Thoracic aorta (tissue), 2 donors: Measurements from ENCODE around the gene PTPN1. TPM values are rescaled to one million over a fixed set of nuclear protein-coding genes. Genes with fewer than 3 reads are reported as not detected.

Experiments used
- ATAC-seq: fragments of 150-250 bp; one replicate; pipeline ENCODE4 v1.8.0; 2017; ENCODE audit warnings: low read depth; ENCODE audit not compliant: insufficient number of reproducible peaks, low FRiP score
- DNase-seq: peaks from one replicate; pipeline ENCODE4 v3.0.0-alpha.2; 2020; ENCODE audit warnings: low spot score
- H3K27ac ChIP-seq, 2 donors: fragments of 200-600 bp; sonication (generic); 1 replicate in 1 of 2; 2 replicates in 1 of 2; pipeline ENCODE4 v1.5.1; 2016; ENCODE audit warnings: mild to moderate bottlenecking in 2 of 2, moderate library complexity in 2 of 2
- H3K27me3 ChIP-seq: fragments of 200-600 bp; sonication (generic); replicated peaks from 2 replicates; pipeline ENCODE4 v1.6.0; 2016; ENCODE audit warnings: mild to moderate bottlenecking; ENCODE audit not compliant: insufficient read depth
- H3K36me3 ChIP-seq: fragments of 200-600 bp; sonication (generic); one replicate; pipeline ENCODE4 v1.5.1; 2016
- H3K4me1 ChIP-seq, 2 donors: fragments of 200-600 bp; sonication (generic); 1 replicate in 1 of 2; 2 replicates in 1 of 2; pipeline versions ENCODE4 v1.5.1 to v1.6.0; 2016; ENCODE audit warnings: low read depth in 2 of 2, mild to moderate bottlenecking in 1 of 2; ENCODE audit not compliant: control insufficient read depth in 1 of 2
- H3K4me3 ChIP-seq: fragments of 200-600 bp; sonication (generic); 2 replicates; pipeline ENCODE4 v1.5.1; 2016; ENCODE audit warnings: mild to moderate bottlenecking
- H3K9me3 ChIP-seq: fragments of 200-600 bp; sonication (generic); 2 replicates; pipeline ENCODE4 v1.5.1; 2016
- CTCF ChIP-seq: fragments of 200-600 bp; sonication (generic); IDR thresholded peaks from one replicate; pipeline ENCODE4 v1.5.1; 2019; ENCODE audit warnings: antibody characterized with exemption
- total RNA-seq, 2 donors: library from RNA; depleted of rRNA; stranded (reverse); fragments of >200 nt; gene quantifications; one replicate each; pipeline versions ENCODE4 v1.1.0 to v1.2.3, GENCODE V29; 2016

PTPN1 gene
- total RNA-seq, 2 donors from 2014 or later = 32.5 to 68.9 TPM

DNA sequence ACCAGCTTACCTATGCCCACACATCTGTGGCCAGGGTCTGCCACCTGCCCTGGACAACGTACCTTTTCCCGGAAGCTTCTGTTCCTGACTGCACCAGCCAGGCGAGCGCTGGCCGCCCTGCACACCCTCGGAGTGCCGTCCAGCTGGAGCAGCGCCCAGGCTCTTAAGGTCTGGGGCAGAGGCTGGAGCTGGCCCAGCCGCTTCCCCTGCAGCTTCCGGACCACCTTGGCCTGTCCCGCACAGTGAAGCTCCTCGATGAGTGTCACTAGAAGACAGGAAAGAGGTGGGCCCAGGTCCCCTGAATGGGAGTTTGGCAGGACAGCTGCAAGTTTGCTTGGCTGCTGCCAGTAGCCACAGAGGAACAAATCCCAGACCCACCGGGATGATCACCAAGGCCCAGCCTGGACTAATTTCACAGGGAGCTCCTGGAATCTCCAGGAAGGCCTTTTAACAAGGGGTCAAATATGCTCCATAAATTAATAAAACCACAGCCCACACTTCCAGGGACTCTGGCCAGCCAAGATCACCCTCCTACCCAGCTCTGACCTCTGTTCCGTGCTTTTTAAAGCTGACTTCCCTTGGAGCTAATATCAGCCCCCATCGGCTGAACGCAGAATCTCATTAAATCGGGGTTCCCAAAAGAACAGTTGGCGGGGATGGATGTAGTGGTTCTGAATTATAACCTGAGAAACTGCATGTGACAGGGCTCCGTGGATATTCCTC, 82.3 kb downstream of the PTPN1 start:
- DNase-seq (no peak), ATAC-seq (no peak)
- Histone ChIP-seq H3K36me3 (no peaks in the 10 kb centered on the region), H3K4me3 (no peak overlapping the region), H3K4me1 (peaks cover 0 to 15% of the 10 kb centered on the region in 2 donors), H3K27ac (no peak overlapping the region), H3K9me3 (no peaks in the 10 kb centered on the region), H3K27me3 (no peaks in the 10 kb centered on the region)
- no peak for TF ChIP-seq CTCF

DNA sequence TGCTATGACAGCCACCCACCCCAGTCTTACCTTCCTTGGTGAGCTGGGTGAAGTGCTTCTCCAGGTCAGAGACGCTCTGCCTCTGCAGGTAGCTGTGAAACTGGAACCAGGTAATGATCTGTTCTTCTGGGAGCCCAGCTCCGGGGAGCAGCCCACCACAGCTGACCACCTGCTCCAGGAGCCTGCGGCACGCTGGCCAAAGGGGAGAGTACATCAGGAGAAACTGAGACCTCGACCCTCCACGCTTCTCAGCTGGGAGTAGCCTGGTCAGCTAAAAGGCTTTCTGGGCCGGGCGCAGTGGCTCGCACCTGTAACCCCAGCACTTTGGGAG, 82.8 kb downstream of the PTPN1 start:
- Histone ChIP-seq H3K27ac (no peak overlapping the region), H3K4me1 (peaks cover 0 to 11% of the 10 kb centered on the region in 2 donors), H3K27me3 (no peaks in the 10 kb centered on the region), H3K36me3 (no peaks in the 10 kb centered on the region), H3K4me3 (no peak overlapping the region), H3K9me3 (no peaks in the 10 kb centered on the region)
- ATAC-seq (no peak), DNase-seq (no peak)
- no peak for TF ChIP-seq CTCF

GRCh38 chr20:50594231-50594590, 84.0 kb downstream of the PTPN1 start:
- no peaks in the 10 kb centered on the region for H3K27me3 ChIP-seq
- DNase-seq = no peak
- no peak overlapping the region for H3K27ac ChIP-seq
- H3K9me3 ChIP-seq = no peaks in the 10 kb centered on the region
- H3K4me1 ChIP-seq = peaks cover 0 to 10% of the 10 kb centered on the region in 2 donors
- no peaks in the 10 kb centered on the region for H3K36me3 ChIP-seq
- no peak for TF ChIP-seq CTCF
- no peak overlapping the region for H3K4me3 ChIP-seq
- no peak for ATAC-seq

GRCh38 chr20:50594591-50595432, 84.6 kb downstream of the PTPN1 start:
- no peaks in the 10 kb centered on the region for H3K9me3 ChIP-seq
- H3K27ac ChIP-seq = no peak overlapping the region
- TF ChIP-seq CTCF = no peak
- no peak overlapping the region for H3K4me3 ChIP-seq
- no peaks in the 10 kb centered on the region for H3K27me3 ChIP-seq
- no peaks in the 10 kb centered on the region for H3K36me3 ChIP-seq
- DNase-seq (no peak), ATAC-seq (no peak)
- peaks cover 0 to 10% of the 10 kb centered on the region in 2 donors for H3K4me1 ChIP-seq

GRCh38 chr20:50595433-50595895, 85.3 kb downstream of the PTPN1 start:
- no peak for TF ChIP-seq CTCF

More at GRCh38 chr20:50595433-50595895, 85.3 kb downstream of the PTPN1 start:
- H3K27ac ChIP-seq = no peak overlapping the region
- DNase-seq = no peak
- no peak overlapping the region for H3K4me3 ChIP-seq
- no peak for ATAC-seq
- peaks cover 0 to 10% of the 10 kb centered on the region in 2 donors for H3K4me1 ChIP-seq
- H3K27me3 ChIP-seq = no peaks in the 10 kb centered on the region
- H3K36me3 ChIP-seq = no peaks in the 10 kb centered on the region
- no peaks in the 10 kb centered on the region for H3K9me3 ChIP-seq
